GM18502 (cell line): ENCODE measurements around the gene FAM76A.
A peak's percentile ranks its signal among the peaks of the same experiment; 100 is the strongest.
"Not testable (repeated sequence)": the region's sequence is repeated elsewhere in the genome, so short reads cannot be mapped to it uniquely, and the experiment has no call there.

Experiments
- ATAC-seq: cut with Tn5 transposase; IDR thresholded peaks from one replicate; pipeline ENCODE4 v1.9.1; 2021; ENCODE audit warnings: mild to moderate bottlenecking; ENCODE audit not compliant: unreplicated experiment, poor library complexity

FAM76A gene

DNA sequence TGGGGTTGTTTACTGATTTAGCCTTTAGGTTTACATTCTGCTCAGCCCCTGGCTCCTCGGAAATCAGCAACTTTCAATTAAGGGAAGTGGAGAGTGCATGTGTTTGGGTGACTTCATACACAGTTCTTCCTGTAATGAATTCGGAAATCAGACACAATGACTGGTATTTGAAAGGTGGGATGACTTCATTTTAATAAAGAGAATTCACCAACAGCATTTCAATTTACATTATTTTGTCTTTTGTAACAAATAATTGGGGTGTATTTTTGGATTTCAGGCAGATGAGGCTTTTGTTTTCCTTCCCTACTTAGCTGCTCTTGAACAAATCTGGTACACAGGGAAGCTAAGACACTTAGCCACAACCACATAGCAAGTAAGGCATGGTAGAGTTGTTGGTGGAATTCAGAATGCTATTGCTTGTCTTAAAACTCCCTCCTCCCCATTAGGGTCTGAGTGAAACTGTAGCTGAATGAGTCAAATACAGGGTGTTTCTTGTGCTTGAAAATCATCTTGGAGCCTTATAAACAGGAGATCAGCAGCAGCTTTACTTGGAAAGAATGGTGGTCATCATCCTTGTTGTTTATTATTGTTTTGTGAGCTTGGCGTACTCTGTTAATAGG is 48.2 kb downstream of the FAM76A start:
- ATAC-seq = peak; percentile 2

DNA sequence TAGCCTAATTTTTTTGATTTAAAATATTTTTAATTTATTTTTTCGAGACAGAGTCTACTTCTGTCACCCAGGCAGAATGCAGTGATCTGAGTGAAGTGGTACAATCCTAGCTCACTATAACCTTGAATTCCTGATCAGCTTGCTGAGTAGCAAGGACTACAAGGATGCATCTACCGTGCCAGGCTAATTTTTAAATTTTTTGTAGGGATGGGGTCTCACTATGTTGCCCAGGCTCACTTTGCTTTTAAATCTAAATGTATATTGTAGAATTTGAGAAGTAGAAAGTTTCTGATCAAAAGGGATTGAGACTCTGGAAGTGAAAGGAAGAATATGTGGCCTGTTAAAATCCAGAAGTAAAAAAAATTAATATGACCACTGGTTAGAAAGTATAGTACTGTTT is 48.9 kb downstream of the FAM76A start:
- no peak for ATAC-seq

GRCh38 chr1:27775336-27775735 is 49.6 kb downstream of the FAM76A start:
- ATAC-seq = not testable (repeated sequence)

- not testable (repeated sequence) for ATAC-seq
Observed at GRCh38 chr1:27776276-27776675, 50.5 kb downstream of the FAM76A start.

DNA sequence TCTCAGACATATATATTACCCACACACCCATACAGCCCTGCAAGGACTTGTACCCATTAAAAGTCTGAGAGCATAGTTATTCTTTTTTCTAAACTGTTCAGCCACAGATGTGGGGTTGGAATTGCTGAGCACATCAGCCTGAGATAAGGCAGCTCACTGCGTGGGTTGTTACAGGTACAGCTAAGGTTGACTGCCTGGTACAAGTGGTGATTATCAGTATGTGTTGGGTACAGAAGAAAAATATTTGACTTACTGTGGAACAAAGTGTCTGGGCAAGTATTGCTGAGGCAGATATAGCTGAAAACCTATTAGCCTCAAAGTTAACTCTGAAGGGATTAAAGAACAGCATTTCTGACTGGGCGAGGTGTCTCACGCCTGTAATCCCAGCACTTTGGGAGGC is 52.3 kb downstream of the FAM76A start:
- no peak for ATAC-seq

GRCh38 chr1:27779122-27779521 is 53.4 kb downstream of the FAM76A start:
- no peak for ATAC-seq

DNA sequence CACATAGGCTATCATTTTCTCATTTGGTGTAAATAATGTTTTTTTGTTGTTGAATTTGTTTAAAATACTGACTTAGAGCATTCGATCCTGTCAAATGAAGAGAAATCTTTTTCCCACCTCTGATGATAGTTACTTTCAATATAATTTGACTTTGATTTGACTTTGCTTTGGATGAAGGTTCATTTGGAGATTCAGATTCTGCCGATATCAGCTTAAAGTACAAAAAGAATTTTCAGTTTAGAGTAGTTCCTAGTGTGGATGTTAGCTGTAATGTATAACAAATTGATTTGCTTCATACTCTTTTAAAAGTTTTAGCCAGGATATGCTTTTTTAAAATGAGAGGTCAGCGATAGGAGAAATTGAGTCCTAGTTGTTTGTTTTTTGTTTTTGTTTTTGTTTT is 57.2 kb downstream of the FAM76A start:
- ATAC-seq = no peak

- no peak for ATAC-seq
Observed at GRCh38 chr1:27784700-27785099, 58.9 kb downstream of the FAM76A start.

DNA sequence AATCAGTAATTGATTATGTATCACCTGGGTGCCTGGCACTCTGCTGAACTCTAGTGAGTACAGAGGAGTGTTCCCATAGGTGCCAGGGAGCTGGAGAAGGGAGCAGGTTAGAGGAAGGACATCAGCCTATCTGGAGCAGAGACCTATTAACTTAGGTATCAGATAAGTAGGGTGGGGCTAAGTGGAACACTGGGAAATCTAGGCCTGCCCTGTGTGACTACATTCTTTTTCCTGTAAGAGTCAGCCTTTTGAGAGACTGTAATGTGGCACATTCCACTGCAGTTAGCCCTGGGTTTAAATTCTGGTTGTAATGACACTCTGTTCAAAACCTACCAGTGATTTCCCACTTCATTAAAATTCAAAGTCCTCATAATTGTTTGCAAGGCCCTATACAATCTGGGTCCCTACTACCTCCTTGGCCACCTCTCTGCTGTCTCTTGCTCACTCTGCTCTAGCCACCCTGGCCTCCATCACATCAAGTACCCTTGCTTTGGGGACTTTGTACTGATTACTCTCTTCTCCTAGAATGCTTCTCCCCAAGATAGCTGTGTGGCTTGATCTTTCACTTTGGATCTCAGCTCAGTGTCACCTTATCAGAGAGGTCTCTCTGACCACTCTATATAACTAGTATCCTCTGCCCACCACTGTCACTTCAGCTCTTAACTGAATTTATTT is 60.2 kb downstream of the FAM76A start:
- no peak for ATAC-seq

- no peak for ATAC-seq
Observed at GRCh38 chr1:27787895-27788294, 62.1 kb downstream of the FAM76A start.

DNA sequence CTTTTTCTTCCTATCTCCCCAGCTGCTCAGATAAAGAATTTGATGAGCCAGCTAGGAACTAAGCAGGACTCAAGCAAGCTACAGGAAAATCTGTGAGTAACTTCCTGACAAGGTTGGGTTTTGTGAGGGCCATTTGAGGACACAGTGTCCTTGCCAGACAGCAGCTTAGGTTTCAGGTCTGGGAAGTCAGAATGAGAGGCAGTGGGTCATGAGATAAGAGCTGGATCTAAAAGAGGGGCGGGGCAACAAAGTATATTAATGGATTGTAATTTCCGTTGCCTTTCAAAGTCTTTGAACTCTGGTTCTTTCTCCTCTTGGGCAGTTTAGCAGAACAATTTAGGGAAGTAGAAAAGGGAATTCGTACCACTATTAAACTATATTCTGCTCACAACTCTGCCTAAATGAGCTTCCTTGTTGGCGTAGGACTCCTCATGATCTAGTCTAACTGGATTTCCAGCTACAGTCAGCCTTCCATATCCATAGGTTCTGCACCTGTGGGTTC is 63.8 kb downstream of the FAM76A start:
- ATAC-seq = no peak

GRCh38 chr1:27790270-27790669 is 64.5 kb downstream of the FAM76A start:
- ATAC-seq = not testable (repeated sequence)

GRCh38 chr1:27795601-27796000 is 69.8 kb downstream of the FAM76A start:
- ATAC-seq = no peak

GRCh38 chr1:27804791-27805190 is 79.0 kb downstream of the FAM76A start:
- ATAC-seq = no peak

GRCh38 chr1:27806758-27807157 is 81.0 kb downstream of the FAM76A start:
- ATAC-seq = no peak

GRCh38 chr1:27807385-27807784 is 81.6 kb downstream of the FAM76A start:
- no peak for ATAC-seq

DNA sequence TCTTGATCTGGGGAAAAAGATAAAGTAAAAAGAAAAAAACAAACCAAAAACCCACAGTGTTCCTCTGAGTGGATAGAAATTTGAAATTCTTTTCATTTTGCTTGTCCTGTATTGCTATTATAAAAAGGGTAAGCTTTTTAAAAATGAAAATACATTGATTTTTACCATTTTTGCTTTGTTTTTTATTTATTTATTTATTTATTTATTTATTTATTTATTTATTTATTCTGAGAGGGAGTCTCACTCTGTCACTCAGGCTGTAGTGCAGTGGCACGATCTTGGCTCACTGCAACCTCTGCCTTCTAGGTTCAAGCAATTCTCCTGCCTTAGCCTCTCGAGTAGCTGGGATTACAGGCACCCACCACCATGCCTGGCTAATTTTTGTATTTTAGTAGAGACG is 82.4 kb downstream of the FAM76A start:
- ATAC-seq = not testable (repeated sequence)

- no peak for ATAC-seq
Observed at GRCh38 chr1:27809883-27810282, 84.1 kb downstream of the FAM76A start.

DNA sequence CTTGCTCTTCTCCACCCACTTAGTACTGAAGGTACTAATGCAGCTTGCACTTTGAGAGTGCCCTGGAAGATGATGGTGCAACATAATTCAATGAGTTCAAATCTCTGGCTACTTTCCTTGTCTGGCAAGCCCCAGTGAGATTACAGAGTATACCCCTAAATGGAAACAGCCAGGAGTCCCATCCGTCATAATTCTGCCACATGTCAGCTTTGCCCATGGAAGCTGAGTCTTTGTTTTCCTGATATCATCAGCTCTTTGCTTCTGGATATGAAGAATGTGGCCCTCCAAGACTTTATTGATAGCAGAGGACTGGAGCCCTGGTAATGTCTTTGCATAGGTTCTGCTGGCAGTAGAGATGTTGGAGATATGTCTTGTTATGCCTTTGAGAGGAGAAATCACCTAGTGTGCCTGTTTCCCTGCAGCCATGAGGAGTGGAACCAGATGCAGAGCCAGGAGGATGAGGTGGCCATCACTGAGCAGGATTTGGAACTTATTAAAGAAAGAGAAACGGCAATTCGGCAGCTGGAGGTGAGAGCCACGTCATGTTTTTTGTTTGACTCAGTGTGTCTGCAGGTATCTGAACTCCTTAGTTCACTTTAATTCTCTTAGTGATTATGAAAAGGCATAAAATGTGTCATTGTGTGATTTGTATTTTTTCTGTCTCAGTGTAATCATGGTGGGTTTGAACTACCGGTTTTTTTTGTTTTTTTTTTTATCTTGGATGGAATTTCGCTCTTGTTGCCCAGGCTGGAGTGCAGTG is 86.2 kb downstream of the FAM76A start:
- ATAC-seq = no peak
